Fibroblast of pulmonary artery (primary cell): ENCODE results near the gene TTC21A.

Experiments used
- DNase-seq: peaks from one replicate; pipeline ENCODE4 v3.0.0-alpha.2; 2010; ENCODE audit warnings: low read depth
- H3K4me3 ChIP-seq: replicated peaks from 2 replicates; pipeline ENCODE4 v1.5.1; 2011; ENCODE audit warnings: low read depth, mild to moderate bottlenecking, control low read depth, low read length, moderate library complexity
- CTCF ChIP-seq: IDR thresholded peaks from 2 replicates; pipeline ENCODE4 v1.5.1; 2011; ENCODE audit warnings: mild to moderate bottlenecking, control low read depth, low read length, inconsistent platforms; ENCODE audit errors: missing control alignments

Gene TTC21A

GRCh38 chr3:39146611-39147591 lies 39.4 kb downstream of the TTC21A start:
- peak overlapping the region; percentile 27 for H3K4me3 ChIP-seq
- peak; percentile 95 for DNase-seq
- TF ChIP-seq CTCF: no peak

GRCh38 chr3:39147711-39148434 lies 40.4 kb downstream of the TTC21A start:
- TF ChIP-seq CTCF: no peak
- H3K4me3 ChIP-seq: peak overlapping the region; percentile 27
- DNase-seq: peak; percentile 68

GRCh38 chr3:39148435-39149058 lies 41.1 kb downstream of the TTC21A start:
- TF ChIP-seq CTCF: no peak
- no peak for DNase-seq
- no peak overlapping the region for H3K4me3 ChIP-seq

GRCh38 chr3:39149059-39149455 lies 41.6 kb downstream of the TTC21A start:
- no peak overlapping the region for H3K4me3 ChIP-seq
- no peak for DNase-seq
- TF ChIP-seq CTCF: no peak

GRCh38 chr3:39149498-39150147 lies 42.1 kb downstream of the TTC21A start:
- TF ChIP-seq CTCF: no peak
- no peak for DNase-seq
- no peak overlapping the region for H3K4me3 ChIP-seq

- H3K4me3 ChIP-seq: peak overlapping the region; percentile 86
- DNase-seq: no peak
- TF ChIP-seq CTCF: no peak
Observed at GRCh38 chr3:39150148-39150802, 42.8 kb downstream of the TTC21A start.
